ENCODE measurements around the gene PIM1.
"Not testable (repeated sequence)": the region's sequence is repeated elsewhere in the genome, so short reads cannot be mapped to it uniquely, and the experiment has no call there.

PIM1 gene

DNA sequence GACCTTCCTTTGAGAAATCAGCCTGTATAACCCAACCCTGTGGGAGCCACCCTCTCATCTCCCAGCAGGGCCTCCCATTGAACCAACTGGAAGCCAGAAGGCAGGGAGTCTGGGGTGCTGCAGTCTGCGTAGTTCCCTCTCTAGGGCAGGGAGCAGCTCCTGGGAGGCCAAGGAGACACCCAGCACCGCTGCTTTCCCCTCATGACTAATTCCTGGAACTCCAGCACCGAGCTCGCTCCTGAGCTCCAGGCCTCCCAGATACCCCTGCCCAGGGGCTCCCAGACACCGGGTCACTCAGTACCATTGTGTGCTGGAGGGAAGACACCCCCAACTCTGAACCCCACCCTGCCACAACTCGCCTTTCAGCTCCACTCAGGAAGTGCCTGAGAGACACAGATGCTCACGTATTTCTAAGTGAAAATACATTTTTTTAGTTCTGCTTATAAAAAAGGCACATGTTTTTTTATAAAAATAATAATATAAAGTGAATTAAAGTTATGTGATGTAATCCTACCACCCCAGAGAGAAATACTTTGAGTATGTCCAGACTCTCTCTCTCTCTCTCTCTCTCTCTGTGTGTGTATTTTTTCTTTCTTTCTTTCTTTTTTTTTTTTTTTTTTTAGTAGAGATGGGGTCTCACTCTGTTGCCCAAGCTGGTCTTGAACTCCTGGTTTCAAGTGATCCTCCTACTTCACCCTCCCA is 17.5 kb downstream of the PIM1 start:
- Histone ChIP-seq H3K27me3 (ENCODE audit: low read depth, low read length) (no peaks in the 10 kb centered on the region), H3K4me1 (ENCODE audit: low read length) (no peaks in the 10 kb centered on the region; the same call in 1 of the 2 replicates), H3K4me3 (ENCODE audit: low read length) (no peak overlapping the region), H3K9me3 (ENCODE audit: insufficient read depth, low read length) (no peaks in the 10 kb centered on the region), H2AFZ (ENCODE audit: low read depth, low read length) (no peak overlapping the region), H3K27ac (ENCODE audit: low read length) (no peak overlapping the region), H3K9ac (ENCODE audit: low read length) (no peak overlapping the region), H3K36me3 (replicated peaks; ENCODE audit: low read depth, low read length) (no peaks in the 10 kb centered on the region), H3K4me2 (ENCODE audit: low read length) (no peak overlapping the region), H4K20me1 (ENCODE audit: insufficient read depth, low read length) (no peaks in the 10 kb centered on the region), H3K79me2 (ENCODE audit: low read length) (no peaks in the 10 kb centered on the region)
- no peak for TF ChIP-seq EZH2phosphoT487 (IDR thresholded peaks at IDR 0.05; ENCODE audit: low read depth)
- TF ChIP-seq, protein P1, sequence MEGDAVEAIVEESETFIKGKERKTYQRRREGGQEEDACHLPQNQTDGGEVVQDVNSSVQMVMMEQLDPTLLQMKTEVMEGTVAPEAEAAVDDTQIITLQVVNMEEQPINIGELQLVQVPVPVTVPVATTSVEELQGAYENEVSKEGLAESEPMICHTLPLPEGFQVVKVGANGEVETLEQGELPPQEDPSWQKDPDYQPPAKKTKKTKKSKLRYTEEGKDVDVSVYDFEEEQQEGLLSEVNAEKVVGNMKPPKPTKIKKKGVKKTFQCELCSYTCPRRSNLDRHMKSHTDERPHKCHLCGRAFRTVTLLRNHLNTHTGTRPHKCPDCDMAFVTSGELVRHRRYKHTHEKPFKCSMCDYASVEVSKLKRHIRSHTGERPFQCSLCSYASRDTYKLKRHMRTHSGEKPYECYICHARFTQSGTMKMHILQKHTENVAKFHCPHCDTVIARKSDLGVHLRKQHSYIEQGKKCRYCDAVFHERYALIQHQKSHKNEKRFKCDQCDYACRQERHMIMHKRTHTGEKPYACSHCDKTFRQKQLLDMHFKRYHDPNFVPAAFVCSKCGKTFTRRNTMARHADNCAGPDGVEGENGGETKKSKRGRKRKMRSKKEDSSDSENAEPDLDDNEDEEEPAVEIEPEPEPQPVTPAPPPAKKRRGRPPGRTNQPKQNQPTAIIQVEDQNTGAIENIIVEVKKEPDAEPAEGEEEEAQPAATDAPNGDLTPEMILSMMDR (IDR thresholded peaks at IDR 0.05; ENCODE audit: low read depth, low read length), result no peak

DNA sequence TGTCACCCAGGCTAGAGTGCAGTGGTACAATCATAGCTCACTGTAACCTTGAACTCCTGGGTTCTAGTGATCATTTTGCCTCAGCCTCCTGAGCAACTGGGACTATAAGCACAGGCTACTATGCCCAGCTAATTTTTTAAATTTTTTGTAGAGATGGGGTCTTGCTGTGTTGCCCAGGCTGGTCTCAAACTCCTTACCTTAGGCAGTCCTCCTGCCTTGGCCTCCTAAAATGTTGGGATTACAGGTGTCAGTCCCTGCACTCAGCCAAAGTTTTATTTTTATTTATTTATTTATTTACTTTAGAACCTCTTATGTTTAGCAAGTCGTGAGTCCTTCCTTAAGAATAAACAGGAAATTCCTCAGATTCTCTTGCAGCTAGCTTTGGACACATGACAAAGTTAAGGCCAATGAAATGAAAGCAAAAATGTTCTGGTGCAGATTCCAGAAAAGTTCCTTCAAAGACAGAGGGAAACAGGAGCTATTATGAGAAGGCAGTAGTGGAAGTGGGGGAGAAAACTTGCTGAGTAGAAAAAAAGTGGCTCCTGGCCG is 19.1 kb downstream of the PIM1 start:
- Histone ChIP-seq H3K27ac (ENCODE audit: low read length) (no peak overlapping the region), H3K27me3 (ENCODE audit: low read depth, low read length) (no peaks in the 10 kb centered on the region), H3K9me3 (ENCODE audit: insufficient read depth, low read length) (no peaks in the 10 kb centered on the region), H3K79me2 (ENCODE audit: low read length) (no peaks in the 10 kb centered on the region), H2AFZ (ENCODE audit: low read depth, low read length) (no peak overlapping the region), H3K4me1 (ENCODE audit: low read length) (no peaks in the 10 kb centered on the region; the same call in 1 of the 2 replicates), H4K20me1 (ENCODE audit: insufficient read depth, low read length) (no peaks in the 10 kb centered on the region), H3K36me3 (replicated peaks; ENCODE audit: low read depth, low read length) (no peaks in the 10 kb centered on the region), H3K4me3 (ENCODE audit: low read length) (no peak overlapping the region), H3K9ac (ENCODE audit: low read length) (no peak overlapping the region), H3K4me2 (ENCODE audit: low read length) (no peak overlapping the region)
- TF ChIP-seq, protein P1 (IDR thresholded peaks at IDR 0.05; ENCODE audit: low read depth, low read length), result no peak
- TF ChIP-seq EZH2phosphoT487 (IDR thresholded peaks at IDR 0.05; ENCODE audit: low read depth), result no peak

DNA sequence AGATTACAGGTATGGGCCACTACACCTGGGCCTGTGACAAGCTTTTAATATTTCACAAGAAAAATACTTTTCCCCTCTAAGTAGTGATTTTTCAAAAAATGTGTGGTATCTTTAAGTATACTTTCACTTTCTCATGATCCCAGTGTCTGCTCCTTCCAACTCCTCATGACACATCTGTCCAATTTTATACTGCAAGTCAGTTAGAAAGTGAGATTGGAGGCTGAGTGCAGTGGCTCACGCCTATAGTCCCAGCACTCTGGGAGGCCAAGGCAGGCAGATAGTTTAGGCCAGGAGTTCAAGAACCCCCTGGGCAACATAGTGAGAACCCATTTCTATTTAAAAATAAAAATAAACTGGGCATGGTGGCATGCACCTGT is 20.2 kb downstream of the PIM1 start:
- no peaks in the 10 kb centered on the region; the same call in 1 of the 2 replicates for H3K4me1 ChIP-seq (ENCODE audit: low read length)
- no peaks in the 10 kb centered on the region for H3K9me3 ChIP-seq (ENCODE audit: insufficient read depth, low read length)
- no peaks in the 10 kb centered on the region for H3K79me2 ChIP-seq (ENCODE audit: low read length)
- H3K9ac ChIP-seq (ENCODE audit: low read length), result no peak overlapping the region
- H3K4me2 ChIP-seq (ENCODE audit: low read length), result no peak overlapping the region
- no peaks in the 10 kb centered on the region for H3K36me3 ChIP-seq (replicated peaks; ENCODE audit: low read depth, low read length)
- H4K20me1 ChIP-seq (ENCODE audit: insufficient read depth, low read length), result no peaks in the 10 kb centered on the region
- H3K27me3 ChIP-seq (ENCODE audit: low read depth, low read length), result no peaks in the 10 kb centered on the region
- H3K4me3 ChIP-seq (ENCODE audit: low read length), result no peak overlapping the region
- no peak overlapping the region for H2AFZ ChIP-seq (ENCODE audit: low read depth, low read length)
- no peak for TF ChIP-seq EZH2phosphoT487 (IDR thresholded peaks at IDR 0.05; ENCODE audit: low read depth)
- TF ChIP-seq, protein P1 (IDR thresholded peaks at IDR 0.05; ENCODE audit: low read depth, low read length), result no peak
- H3K27ac ChIP-seq (ENCODE audit: low read length), result no peak overlapping the region

DNA sequence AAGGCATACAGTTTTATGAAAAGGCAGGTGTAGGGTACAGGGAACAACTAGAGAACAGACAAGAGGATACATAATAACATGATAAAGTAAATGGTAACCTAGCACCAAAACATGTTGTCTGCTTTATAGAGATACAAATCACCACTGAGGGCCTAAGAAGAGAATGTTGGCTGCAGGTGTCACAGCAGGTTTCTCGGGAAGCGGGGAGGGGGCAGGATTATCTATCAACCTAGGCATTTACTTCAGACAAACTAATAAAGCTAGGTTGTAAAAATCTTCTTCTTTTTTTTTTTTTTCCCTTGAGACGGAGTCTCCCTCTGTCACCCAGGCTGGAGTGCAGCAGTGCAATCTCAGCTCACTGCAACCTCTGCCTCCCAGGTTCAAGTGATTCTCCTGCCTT is 22.7 kb downstream of the PIM1 start:
- no peak for TF ChIP-seq EZH2phosphoT487 (IDR thresholded peaks at IDR 0.05; ENCODE audit: low read depth)
- TF ChIP-seq, protein P1 (IDR thresholded peaks at IDR 0.05; ENCODE audit: low read depth, low read length), result no peak
- no peak overlapping the region for H3K27ac ChIP-seq (ENCODE audit: low read length)
- H3K4me1 ChIP-seq (ENCODE audit: low read length), result no peaks in the 10 kb centered on the region; the same call in 1 of the 2 replicates
- H2AFZ ChIP-seq (ENCODE audit: low read depth, low read length), result no peak overlapping the region
- no peaks in the 10 kb centered on the region for H3K9me3 ChIP-seq (ENCODE audit: insufficient read depth, low read length)
- H4K20me1 ChIP-seq (ENCODE audit: insufficient read depth, low read length), result no peaks in the 10 kb centered on the region
- H3K4me2 ChIP-seq (ENCODE audit: low read length), result no peak overlapping the region
- no peaks in the 10 kb centered on the region for H3K27me3 ChIP-seq (ENCODE audit: low read depth, low read length)
- H3K79me2 ChIP-seq (ENCODE audit: low read length), result no peaks in the 10 kb centered on the region
- H3K4me3 ChIP-seq (ENCODE audit: low read length), result no peak overlapping the region
- no peaks in the 10 kb centered on the region for H3K36me3 ChIP-seq (replicated peaks; ENCODE audit: low read depth, low read length)
- no peak overlapping the region for H3K9ac ChIP-seq (ENCODE audit: low read length)

DNA sequence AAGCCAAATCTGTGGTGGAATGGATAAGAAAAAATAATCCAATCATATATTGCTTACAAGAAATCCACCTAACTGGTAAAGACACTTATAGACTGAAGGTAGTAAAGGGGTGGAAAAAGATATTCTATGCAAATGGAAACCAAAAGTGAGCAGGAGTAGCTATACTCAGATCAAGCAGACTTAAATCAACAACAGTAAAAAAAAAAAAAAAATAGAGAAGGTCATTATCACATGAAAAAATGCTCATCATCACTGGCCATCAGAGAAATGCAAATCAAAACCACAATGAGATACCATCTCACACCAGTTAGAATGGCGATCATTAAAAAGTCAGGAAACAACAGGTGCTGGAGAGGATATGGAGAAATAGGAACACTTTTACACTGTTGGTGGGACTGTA is 24.9 kb downstream of the PIM1 start:
- not testable (repeated sequence) for H3K4me2 ChIP-seq (ENCODE audit: low read length); H3K4me3 ChIP-seq (ENCODE audit: low read length); H3K79me2 ChIP-seq (ENCODE audit: low read length); H3K9ac ChIP-seq (ENCODE audit: low read length); H4K20me1 ChIP-seq (ENCODE audit: insufficient read depth, low read length); H3K4me1 ChIP-seq (ENCODE audit: low read length); H2AFZ ChIP-seq (ENCODE audit: low read depth, low read length); H3K36me3 ChIP-seq (replicated peaks; ENCODE audit: low read depth, low read length); H3K27ac ChIP-seq (ENCODE audit: low read length); H3K9me3 ChIP-seq (ENCODE audit: insufficient read depth, low read length); H3K27me3 ChIP-seq (ENCODE audit: low read depth, low read length)

DNA sequence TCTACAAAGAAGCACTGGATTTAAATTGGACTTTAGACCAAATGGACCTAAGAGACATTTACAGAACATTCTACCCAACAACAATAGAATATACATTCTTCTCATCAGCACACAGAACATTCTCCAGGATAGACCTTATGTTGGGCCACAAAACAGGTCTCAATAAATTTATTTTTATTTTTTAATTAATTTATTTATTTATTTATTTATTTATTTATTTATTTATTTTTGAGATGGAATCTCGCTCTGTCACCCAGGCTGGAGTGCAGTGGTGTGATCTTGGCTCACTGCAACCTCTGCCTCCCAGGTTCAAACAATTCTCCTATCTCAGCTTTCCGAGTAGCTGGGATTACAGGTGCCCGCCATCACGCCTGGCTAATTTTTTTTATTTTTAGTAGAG is 26.5 kb downstream of the PIM1 start:
- H3K27me3 ChIP-seq (ENCODE audit: low read depth, low read length); H4K20me1 ChIP-seq (ENCODE audit: insufficient read depth, low read length); H3K79me2 ChIP-seq (ENCODE audit: low read length); H3K27ac ChIP-seq (ENCODE audit: low read length); H2AFZ ChIP-seq (ENCODE audit: low read depth, low read length); H3K4me2 ChIP-seq (ENCODE audit: low read length); H3K9me3 ChIP-seq (ENCODE audit: insufficient read depth, low read length); H3K4me3 ChIP-seq (ENCODE audit: low read length); H3K9ac ChIP-seq (ENCODE audit: low read length); H3K36me3 ChIP-seq (replicated peaks; ENCODE audit: low read depth, low read length): not testable (repeated sequence)
- peaks cover 17% of the 10 kb centered on the region for H3K4me1 ChIP-seq (ENCODE audit: low read length)

All from OCI-LY3 (cell line).